ENCODE measurements around the gene FBXO41.
A peak's percentile ranks its signal among the peaks of the same experiment; 100 is the strongest.

The FBXO41 gene, protein sequence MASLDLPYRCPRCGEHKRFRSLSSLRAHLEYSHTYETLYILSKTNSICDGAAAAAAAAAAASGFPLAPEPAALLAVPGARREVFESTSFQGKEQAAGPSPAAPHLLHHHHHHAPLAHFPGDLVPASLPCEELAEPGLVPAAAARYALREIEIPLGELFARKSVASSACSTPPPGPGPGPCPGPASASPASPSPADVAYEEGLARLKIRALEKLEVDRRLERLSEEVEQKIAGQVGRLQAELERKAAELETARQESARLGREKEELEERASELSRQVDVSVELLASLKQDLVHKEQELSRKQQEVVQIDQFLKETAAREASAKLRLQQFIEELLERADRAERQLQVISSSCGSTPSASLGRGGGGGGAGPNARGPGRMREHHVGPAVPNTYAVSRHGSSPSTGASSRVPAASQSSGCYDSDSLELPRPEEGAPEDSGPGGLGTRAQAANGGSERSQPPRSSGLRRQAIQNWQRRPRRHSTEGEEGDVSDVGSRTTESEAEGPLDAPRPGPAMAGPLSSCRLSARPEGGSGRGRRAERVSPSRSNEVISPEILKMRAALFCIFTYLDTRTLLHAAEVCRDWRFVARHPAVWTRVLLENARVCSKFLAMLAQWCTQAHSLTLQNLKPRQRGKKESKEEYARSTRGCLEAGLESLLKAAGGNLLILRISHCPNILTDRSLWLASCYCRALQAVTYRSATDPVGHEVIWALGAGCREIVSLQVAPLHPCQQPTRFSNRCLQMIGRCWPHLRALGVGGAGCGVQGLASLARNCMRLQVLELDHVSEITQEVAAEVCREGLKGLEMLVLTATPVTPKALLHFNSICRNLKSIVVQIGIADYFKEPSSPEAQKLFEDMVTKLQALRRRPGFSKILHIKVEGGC

DNA sequence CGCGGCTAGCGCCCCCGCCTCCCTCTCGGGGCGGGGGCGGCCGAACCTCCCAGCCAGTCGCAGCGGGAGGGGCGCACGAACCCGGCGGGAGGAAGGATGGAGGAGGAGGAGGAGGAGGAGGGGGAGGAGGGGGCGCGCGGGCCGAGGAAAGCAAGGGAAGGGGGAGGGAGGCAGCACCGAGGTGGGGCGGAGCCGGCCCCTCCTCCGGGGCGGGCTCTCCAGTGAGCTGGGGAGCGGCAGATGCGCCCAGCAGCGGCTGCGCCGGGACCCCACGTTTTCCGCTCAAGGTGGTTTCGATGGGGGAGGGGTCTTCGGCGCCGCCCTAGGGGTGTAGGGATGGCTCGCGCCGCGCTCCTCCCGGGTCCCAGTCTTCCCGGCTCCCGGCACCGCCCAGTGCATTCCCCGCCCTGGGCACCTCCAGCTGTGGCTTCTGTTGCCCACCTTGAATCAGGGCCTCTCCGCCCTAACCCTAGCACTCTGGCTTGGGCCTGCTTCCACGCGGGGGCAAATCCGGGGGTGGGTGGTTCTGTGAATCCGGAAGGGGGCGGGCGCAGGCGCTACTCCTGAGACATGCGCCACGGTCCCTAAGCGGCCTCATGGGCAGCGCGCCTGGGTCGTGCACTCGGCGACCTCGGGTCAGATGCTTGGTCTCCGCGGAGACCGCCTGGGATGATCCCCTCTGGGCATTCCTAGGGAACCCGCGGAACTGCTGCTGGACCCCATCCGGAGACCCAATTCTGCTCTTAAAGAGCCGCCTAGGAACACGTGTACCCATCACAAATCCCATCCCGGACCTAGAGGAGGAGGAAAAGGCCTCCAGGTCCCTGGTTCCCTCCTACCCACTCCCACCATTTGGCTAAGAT, at the start of gene FBXO41:
Gene FBXO41 (minus strand): TSS at position 183 of the 863 bp plus-strand sequence. CDS start 14,848 bp downstream, outside the sequence.
- DNase-seq: no peak

DNA sequence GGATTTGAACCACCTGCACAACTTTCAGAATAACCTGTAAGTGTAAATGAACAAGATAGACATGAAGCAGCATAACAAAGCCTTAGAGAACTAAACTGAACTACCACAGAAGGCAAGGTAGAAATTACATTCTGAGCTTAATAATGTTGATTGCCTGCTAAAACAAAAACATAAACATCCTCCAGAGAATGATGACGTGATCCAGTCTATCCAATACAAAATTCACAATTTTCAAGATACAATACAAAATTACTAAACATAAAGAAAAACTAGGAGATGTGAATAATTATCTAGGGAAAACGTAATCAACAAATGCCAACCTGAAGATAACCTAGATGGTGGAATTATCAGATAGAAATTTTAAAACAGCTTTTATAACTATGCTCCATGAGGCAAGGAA, 49.8 kb upstream of the FBXO41 start:
- no peak for DNase-seq

DNA sequence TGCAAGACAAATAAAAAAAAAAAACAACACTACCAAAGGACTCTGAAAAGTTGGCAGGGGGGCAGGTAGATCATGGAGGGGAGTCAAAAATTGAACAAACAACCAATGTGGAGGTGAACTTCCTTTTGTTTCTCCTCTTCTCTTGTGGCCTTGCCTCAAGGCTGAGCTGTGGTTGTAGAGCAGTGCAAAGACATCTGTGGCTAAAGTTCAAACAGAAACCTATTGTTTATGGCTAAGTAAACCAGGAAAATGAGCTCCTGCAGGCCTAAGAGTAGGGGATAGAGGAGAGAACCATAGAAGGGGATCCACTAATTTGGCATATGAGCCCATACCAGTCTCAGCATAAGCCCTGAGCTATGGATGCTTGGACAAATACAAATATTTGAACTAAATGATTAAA, 49.3 kb upstream of the FBXO41 start:
- no peak for DNase-seq

DNA sequence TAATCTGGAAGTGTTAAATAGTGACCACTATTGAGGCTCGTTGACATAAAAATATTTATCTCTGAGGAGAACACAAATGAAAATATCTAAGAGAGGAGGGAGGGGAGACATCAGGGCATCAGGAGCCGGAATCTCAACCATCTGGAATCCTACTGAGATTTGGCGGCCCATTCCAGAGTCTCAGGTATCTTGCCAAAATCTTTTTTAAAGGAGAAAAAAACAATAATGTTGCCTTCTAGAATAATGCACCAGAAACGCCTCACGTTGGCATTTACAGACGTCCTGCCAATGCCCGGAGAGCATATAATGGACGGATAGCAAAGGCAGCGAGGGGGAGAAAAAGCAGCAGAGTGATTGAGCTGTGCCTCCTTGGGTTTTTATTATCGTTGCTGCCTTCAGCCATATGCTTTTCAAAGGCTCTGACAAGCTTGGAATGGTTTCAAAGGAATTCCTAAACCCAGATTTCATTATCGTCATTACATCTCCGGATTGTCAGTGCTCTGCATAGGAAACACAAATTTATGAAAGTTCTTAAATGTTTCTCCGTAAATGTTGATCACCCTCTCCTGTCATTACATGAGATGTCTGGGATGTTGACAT, 39.9 kb upstream of the FBXO41 start:
- DNase-seq: no peak

DNA sequence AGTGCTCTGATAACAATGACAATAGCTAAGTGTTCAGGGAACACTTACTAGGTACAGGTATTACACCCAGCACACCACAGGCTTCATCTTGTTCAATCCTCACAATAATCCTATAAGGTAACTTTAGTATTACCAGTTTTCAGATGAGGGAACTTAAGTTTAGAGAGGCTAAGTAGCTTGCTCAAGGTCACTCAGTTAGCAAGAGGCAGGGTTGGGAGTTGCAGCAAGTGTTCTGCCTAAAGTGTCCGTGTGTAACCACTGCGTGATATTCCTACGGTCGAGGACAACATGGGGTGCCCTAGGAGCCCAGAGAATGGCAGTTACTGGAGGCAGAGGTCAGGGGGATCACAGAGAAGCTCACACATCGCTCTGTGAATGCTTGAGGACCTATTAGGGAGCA, 39.3 kb upstream of the FBXO41 start:
- DNase-seq: no peak

DNA sequence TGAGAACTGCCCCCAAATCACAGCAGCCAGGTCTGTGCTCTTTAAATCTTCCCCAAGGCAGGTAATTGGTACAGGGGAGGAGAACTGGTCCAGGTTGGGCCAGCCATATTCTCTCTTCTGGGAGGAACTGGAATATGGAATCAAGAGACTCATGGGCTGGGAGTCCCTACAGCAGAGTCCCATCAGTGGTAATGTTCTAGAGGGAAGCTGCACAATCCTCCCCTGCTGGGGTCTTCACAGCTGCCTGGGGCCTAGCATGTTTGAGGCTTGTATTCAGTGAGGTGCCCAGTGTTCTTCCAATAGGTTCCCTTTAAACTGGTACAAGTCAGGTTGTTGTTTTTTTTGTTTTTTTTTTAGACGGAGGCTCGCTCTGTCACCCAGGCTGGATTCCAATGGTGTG, 30.2 kb upstream of the FBXO41 start:
- no peak for DNase-seq

DNA sequence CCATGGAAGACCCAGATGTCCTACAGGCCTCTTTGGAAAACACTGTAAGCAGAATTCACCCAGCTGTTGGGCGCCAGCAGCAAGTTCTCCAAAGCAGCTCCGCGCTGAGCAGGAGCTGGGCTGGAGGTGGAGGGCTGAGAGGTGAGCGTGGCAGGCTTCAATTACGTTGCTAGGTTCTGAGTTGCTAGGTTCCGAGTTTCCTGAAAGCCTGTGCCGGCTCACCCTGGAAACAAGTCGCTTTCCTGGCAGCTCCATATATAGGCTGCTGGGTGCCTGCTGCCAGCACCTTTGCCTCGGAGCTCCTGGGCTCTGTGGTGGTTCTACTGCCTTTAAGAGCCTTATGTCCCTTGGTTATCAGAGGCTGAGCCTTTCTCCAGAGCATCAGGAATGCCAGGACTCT, 23.4 kb upstream of the FBXO41 start:
- no peak for DNase-seq

DNA sequence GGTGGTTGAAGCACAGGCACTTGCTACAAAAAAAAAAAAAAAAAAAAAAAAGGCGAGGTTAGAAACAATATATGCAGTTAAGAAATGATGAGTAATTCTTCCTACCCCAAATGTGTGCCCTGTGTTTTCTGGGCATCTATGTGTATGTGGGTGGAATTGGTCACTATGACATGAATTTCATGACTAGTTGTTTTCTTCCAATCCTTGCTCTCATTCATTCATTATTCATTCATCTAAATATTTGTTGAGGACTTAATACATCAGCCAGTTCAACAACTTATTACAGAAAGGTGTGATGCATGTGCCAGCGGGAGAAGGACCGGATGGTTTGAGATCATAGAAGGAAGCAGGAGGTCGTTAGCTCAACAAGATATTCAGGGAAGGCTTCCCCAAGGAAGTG, 17.4 kb upstream of the FBXO41 start:
- DNase-seq: no peak

DNA sequence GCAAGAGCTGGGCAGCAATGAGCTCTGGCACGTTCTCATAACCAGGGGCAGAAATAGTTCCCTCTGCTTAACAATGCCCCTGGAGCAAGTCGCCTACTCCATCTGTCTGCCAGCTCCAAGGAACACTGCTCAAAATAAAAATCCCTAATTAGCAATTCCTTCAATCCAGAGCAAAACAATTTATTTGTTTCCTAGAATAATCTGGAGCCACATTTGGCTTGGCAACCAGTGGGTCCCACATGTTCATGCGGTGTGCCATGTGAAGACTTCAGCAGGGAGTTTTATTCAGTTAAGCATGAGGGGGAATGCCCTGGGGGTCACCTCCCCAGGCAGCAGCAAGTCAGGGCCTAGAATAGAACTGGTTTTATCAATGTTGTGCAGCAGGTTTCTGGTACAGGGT, 16.6 kb upstream of the FBXO41 start:
- DNase-seq: no peak

DNA sequence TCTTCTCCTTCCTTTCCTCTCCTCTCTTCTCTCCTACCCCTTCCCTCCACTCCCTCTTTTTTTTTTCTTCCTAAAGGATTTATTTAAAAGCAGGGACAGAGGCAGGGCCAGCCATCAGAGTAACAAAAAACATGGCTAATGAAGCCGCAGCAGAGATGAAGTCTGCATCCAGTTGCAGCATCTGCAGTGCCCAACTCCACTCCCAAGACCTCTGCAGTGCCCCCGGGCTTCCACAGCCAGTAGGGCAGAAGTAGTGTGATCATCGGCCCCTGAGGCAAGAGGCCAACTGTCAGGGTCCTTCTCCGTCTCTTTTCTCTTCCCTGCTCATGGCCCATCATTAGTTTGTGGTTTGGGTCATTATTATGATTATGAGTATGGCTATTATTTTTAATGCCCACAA, 13.3 kb upstream of the FBXO41 start:
- DNase-seq: no peak

DNA sequence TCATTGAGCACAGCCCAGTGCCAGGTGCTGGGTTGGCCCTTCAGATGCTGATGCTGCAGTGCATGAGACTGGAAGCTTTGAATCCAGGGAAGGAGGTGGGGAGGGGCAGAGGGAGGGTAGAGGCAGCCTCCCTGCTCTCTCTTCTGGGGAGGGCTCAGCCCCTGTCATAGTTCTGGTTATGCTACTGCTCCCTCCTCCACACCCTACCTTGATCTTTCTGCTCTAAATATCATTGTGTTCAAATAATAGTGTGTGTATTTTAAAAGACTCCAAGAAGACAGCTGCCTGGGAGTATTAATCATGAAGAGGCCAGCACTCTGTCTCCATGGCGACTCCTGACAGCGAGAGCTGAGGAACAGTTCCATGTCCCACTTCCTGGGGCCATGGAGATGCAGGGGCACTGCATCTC, 12.9 kb upstream of the FBXO41 start:
- no peak for DNase-seq

DNA sequence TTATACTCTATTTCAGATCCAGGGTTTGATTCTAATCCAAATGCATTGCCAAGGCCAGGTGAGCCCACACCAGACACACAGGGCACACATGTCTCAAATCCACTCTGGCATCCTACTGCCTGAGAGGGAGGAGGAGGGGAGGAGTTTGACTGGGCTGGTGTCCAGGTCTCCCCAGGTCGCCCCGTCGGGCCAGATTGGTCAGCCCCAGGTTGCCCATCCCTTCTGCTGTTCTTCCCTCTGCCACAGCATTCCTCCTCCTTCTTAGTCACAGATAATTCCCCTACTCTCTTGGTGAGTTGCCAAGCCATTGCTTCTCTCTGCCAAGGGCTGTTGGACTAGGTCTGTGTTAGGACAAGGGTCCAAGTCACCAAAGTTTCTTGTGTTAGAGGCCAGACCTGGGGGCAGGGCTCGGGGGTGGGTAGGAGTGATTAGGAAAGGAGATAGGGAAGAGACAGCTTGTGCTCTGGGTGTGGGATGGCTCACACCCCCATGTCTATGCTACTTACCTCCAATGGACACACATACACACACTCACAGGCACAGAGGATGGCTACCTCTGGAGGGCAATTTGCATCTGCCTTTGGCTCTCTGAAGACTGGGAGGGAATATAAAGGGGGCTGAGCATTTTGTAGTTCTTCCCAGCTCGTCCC, 11.6 kb upstream of the FBXO41 start:
- no peak for DNase-seq

DNA sequence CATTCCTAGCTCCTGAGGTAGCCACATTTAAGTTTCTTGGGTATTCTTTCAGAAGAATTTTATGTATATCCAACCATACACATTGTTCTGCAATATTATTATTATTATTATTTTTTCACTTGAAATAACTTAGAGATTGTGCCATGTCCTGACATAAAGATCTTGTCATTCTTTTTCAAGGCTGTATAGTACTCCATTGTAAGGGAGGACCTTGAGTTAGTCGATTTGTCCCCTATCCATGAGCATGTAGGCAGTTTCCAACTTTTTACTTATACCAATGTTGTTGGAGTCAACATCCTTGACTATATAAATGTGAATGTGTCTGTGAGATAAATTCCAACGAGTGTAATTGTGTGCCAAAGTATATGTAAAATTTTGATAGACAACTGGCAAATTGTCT, 10.0 kb upstream of the FBXO41 start:
- no peak for DNase-seq

DNA sequence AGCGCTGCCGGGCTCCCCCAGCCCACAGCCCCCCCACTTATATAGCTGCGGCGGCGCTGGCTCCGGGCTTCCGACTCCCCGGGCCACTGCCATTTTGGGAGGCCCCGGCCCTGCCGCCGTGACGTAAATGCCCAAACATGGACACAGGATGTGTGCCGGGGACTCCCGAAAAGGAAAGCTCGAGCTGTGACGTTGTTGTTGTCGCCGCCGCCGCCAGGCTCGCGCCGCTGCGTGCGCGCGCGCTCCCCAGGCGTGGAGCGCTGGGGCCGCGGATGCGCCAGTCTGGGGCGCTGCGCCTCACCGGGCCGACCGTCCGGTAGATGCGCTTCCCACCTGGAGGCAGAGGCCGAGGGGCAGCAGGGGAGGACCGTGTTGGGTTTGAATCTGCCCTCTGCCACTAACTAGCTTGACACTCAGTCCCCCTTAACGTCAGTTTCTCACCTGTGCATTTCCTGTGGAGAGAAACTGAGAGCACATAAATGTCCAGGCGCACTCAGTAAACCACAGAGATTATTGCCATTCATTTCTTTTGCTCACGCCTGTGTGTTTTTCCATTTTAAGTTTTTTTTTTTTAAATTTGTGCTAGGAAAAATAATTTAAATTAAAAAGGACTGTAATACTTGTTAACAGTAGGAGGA, 9.4 kb upstream of the FBXO41 start, which contains the start of gene EGR4:
Gene EGR4 (minus strand): TSS at position 15 of the 638 bp plus-strand sequence. CDS start 231 bp downstream, outside the sequence.
- peak; percentile 42 for DNase-seq

DNA sequence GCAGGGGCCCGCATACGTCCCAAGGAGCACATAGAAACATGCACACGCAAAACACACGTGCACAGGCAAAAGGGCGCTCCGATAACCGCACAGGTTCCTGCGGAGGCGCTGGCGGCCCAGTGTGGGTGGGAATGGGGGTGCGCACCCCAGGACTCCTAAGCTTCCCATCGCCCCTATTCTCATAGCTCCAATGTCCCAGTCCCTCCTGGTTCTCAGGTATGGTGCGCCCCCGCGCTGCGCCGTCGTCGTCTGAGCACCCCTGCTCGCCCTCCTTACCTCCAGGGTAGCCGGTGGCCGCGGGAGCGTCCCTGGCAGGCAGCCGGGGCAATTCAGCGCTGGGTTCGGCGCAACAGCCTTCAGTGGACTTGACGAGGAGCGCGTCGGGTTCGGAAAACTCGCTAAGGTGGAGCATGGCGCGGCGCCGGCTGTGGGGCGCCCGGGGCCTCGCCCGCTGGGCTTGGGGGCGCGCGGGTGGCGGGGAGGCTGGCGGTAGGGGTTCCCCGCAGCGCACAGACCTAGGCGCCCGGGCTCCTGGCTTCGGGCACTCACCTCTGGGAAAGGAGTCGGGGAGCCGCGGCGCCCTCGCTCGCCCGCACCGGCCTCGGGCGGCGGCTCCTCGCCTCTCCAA, 8.7 kb upstream of the FBXO41 start:
- no peak for DNase-seq

DNA sequence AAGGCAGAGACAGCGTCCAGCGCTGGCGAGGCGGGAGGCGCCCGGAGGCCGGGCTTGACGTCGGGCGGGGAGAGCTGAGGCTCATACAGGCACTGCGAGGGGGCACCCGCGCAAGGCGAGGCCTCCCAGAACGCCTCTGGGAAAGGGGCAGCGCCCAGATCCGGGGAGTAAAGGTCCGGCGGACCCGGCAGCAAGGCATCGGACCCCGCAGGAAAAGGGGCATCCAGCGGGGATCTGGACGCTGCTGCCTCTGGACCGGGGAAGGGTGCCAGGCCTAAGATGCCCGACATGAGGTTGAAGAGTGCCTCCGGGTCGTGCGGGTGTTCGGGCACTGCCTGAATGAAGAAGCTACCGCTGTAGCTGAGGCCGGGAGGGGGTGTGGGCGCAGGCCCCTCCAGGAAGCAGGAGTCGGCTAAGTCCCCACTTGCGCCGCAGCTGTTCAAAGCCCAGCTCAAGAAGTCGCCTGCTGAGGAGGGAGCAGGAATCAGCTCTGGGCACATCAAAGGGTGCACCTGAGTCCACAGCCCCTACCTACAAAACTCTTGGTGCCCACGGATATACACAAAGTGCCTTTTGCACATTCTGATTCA, 8.1 kb upstream of the FBXO41 start:
- no peak for DNase-seq

DNA sequence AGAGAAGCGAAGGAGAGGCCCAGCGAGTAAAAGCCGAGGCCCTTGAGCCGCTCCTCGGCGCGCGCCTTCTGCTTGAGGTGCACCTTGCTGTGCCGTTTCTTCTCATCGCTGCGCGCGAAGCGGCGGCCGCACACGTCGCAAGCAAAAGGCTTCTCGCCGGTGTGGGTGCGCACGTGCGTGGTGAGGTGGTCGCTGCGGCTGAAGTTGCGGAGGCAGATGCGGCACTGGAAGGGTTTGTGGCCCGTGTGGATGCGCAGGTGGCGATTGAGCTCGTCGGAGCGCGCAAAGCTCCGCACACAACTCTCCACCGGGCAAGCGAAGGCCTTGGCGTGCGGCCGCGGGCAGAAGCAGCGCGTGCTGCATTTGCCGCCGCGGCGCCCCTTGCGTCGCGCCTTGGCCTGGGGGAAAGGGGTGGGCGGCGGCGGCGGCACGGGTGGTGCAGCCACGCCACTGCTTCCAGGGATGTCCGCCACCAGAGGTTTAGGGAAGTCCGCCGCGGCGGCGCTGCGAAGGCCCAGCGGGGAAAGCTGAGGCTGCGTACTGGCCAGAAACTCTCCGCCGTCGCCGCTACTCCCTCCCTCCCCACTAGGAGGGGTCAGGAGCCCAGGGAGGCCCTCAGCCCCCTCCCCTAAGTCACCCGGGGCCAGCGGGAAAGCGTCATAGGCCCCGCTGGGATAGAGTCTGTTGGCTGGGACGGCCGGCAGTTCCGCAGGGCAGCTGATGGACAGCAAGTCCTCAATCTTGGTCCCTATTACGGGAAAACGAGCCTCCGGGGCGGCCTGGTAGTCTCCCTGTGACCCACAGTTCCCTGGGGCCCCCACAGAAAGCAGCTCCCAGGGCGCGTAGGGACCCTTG, 7.4 kb upstream of the FBXO41 start:
- no peak for DNase-seq

DNA sequence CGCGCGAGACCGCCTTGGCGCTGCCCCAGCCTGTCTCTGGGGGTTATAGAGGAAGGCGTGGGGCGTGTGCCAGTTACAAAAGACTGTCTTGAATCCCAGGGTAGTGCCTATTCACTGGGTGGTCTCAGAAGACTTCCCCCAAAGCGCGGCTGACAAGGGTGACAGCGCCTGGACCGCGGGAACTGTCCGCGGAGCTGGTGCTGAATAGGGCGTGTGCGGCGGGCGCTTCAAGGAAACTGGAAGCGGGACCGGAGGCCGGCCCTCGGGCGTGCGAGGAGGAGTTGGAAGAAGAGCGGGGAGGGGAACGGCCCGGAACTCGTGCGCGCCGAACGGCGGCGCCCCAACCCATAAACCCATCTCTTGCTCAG, 6.8 kb upstream of the FBXO41 start:
- DNase-seq: peak; percentile 72

DNA sequence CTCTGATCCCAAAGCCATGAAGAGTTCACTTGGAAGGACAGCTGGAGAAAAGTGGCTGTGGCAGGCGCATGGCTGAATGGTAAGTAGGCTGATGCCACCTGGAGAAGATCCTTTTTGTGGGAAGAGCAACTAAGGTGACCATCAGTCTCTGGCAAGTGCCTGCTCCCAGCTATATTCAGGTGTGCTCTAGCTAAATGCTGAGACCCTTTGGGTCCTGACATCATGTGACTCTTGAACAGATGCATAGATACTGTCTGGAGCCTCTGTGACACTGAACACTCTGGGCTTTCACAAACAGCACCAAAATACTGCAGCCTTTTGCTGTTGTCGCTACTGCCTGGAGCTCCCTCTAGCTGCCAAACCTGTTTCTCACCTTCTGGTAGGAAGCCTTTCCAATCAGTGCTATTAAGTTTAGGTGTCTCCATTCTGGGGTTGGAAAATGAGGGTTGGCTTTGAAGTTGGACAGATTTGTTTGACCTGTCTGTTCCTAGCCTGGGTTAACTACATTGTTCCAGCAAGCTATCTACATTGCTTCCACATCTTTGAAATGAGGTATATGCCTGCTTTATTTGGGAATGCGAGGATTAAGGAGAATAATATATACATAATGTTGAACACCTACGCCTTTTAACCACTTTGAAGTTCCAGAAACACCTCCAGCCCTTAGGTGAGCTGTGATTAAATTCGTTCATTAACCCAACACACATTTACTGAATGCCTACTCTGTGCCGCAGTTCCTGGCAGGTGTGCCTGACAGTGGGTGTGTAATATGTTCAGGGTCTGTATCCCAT, 6.0 kb upstream of the FBXO41 start:
- DNase-seq: no peak

Measured in femur (tissue), 1 donor.